SK-N-SH treated with all-trans-retinoic acid at 6 μM for 48 hours (cell line): ENCODE results near the gene NRF1.

Experiments used
- GLIS3 ChIP-seq: fragments of 250-450 bp; sonication (Bioruptor Pico); IDR thresholded peaks from 2 replicates; pipeline ENCODE4 v1.5.0; 2020; ENCODE audit warnings: mild to moderate bottlenecking, moderate library complexity
- TCF4 ChIP-seq: fragments of 250-450 bp; sonication (Bioruptor Pico); IDR thresholded peaks from 2 replicates; pipeline ENCODE4 v1.8.0; 2021; ENCODE audit warnings: mild to moderate bottlenecking, moderate library complexity, borderline replicate concordance
- ZC3H10 ChIP-seq: fragments of 250-450 bp; sonication (Bioruptor Pico); IDR thresholded peaks from 2 replicates; pipeline ENCODE4 v1.5.1; 2021; ENCODE audit warnings: mild to moderate bottlenecking, moderate library complexity
- ZNF70 ChIP-seq: fragments of 450-650 bp; formaldehyde crosslinking; IDR thresholded peaks from 2 replicates; pipeline ENCODE4 v1.5.0; 2020; ENCODE audit warnings: mild to moderate bottlenecking, moderate library complexity
- TF ChIP-seq, protein P1 (sequence below): fragments of 250-450 bp; sonication (Bioruptor Pico); IDR thresholded peaks from 2 replicates; pipeline ENCODE4 v1.8.0; 2020; ENCODE audit warnings: mild to moderate bottlenecking, moderate library complexity, borderline replicate concordance

DNA sequence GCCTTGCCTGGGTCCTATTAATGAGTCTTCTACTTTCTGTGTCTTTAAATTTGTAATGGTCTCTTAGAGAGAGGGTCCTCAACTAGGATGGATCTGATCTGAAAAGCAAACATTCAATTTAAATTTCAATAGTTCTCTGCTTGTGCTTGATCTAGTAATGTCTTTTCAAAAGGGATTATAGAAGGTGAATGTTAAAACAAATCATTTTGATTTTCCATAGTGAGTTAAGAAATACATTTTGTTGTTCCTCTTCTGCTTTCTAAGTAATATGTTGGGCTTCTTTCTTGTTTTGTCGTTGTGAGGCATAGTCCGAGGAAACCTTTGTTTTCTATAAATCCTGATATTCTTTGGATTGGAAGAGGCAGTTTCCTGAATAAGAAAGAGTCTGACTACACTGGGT is 18.8 kb downstream of the NRF1 start:
- TF ChIP-seq TCF4 (CRISPR knock-in tag): no peak
- TF ChIP-seq ZC3H10 (CRISPR knock-in tag): no peak
- no peak for TF ChIP-seq ZNF70 (CRISPR knock-in tag)
- TF ChIP-seq, protein P1, sequence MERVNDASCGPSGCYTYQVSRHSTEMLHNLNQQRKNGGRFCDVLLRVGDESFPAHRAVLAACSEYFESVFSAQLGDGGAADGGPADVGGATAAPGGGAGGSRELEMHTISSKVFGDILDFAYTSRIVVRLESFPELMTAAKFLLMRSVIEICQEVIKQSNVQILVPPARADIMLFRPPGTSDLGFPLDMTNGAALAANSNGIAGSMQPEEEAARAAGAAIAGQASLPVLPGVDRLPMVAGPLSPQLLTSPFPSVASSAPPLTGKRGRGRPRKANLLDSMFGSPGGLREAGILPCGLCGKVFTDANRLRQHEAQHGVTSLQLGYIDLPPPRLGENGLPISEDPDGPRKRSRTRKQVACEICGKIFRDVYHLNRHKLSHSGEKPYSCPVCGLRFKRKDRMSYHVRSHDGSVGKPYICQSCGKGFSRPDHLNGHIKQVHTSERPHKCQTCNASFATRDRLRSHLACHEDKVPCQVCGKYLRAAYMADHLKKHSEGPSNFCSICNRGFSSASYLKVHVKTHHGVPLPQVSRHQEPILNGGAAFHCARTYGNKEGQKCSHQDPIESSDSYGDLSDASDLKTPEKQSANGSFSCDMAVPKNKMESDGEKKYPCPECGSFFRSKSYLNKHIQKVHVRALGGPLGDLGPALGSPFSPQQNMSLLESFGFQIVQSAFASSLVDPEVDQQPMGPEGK: no peak
- no peak for TF ChIP-seq GLIS3 (CRISPR knock-in tag)
